ENCODE data around the gene FHL5. TPM values are rescaled to one million over a fixed set of nuclear protein-coding genes. Genes with fewer than 3 reads are reported as not detected.

Gene FHL5
- polyA plus RNA-seq, 1 donor from 2014 or later = not detected

- Histone ChIP-seq H2AFZ (ENCODE audit: low read depth, low read length) (no peak overlapping the region), H3F3A (ENCODE audit: insufficient read depth, low read length, poor library complexity, severe bottlenecking) (no peaks in the 10 kb centered on the region), H3K27ac (ENCODE audit: low read length) (no peak overlapping the region), H3K4me2 (ENCODE audit: low read length) (no peak overlapping the region), H3K4me3 (ENCODE audit: low read length) (no peak overlapping the region), H3K36me3 (ENCODE audit: insufficient read depth, low read length) (no peaks in the 10 kb centered on the region), H4K20me1 (ENCODE audit: insufficient read depth) (no peaks in the 10 kb centered on the region), H3K79me2 (replicated peaks; ENCODE audit: insufficient read depth, low read length) (no peaks in the 10 kb centered on the region), H3K9me3 (ENCODE audit: low read length) (no peaks in the 10 kb centered on the region), H3K27me3 (ENCODE audit: insufficient read depth, low read depth, low read length) (no peaks in the 10 kb centered on the region), H3K9ac (ENCODE audit: low read length) (no peak overlapping the region), H3K9me2 (ENCODE audit: insufficient read depth, low read length) (no peaks in the 10 kb centered on the region)
- TF ChIP-seq EZH2 (IDR thresholded peaks at IDR 0.05; ENCODE audit: borderline replicate concordance, insufficient read depth, low read length, poor library complexity, severe bottlenecking) (no peak), CTCF (IDR thresholded peaks at IDR 0.05; ENCODE audit: poor library complexity, severe bottlenecking) (no peak), MXI1 (conservative IDR thresholded peaks at IDR 0.05; ENCODE audit: poor library complexity, severe bottlenecking) (no peak), POLR2AphosphoS5 (IDR thresholded peaks at IDR 0.05) (no peak), EP300 (conservative IDR thresholded peaks at IDR 0.05; ENCODE audit: poor library complexity, severe bottlenecking) (no peak), TAF1 (IDR thresholded peaks at IDR 0.05; ENCODE audit: low read depth) (no peak), SMC3 (conservative IDR thresholded peaks at IDR 0.05; ENCODE audit: poor library complexity) (no peak), RAD21 (conservative IDR thresholded peaks at IDR 0.05) (no peak)
- TF ChIP-seq, protein P1, sequence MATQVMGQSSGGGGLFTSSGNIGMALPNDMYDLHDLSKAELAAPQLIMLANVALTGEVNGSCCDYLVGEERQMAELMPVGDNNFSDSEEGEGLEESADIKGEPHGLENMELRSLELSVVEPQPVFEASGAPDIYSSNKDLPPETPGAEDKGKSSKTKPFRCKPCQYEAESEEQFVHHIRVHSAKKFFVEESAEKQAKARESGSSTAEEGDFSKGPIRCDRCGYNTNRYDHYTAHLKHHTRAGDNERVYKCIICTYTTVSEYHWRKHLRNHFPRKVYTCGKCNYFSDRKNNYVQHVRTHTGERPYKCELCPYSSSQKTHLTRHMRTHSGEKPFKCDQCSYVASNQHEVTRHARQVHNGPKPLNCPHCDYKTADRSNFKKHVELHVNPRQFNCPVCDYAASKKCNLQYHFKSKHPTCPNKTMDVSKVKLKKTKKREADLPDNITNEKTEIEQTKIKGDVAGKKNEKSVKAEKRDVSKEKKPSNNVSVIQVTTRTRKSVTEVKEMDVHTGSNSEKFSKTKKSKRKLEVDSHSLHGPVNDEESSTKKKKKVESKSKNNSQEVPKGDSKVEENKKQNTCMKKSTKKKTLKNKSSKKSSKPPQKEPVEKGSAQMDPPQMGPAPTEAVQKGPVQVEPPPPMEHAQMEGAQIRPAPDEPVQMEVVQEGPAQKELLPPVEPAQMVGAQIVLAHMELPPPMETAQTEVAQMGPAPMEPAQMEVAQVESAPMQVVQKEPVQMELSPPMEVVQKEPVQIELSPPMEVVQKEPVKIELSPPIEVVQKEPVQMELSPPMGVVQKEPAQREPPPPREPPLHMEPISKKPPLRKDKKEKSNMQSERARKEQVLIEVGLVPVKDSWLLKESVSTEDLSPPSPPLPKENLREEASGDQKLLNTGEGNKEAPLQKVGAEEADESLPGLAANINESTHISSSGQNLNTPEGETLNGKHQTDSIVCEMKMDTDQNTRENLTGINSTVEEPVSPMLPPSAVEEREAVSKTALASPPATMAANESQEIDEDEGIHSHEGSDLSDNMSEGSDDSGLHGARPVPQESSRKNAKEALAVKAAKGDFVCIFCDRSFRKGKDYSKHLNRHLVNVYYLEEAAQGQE (IDR thresholded peaks at IDR 0.05; ENCODE audit: borderline replicate concordance) = no peak
These were observed 19.1 kb downstream of the FHL5 start for GRCh38 chr6:96582021-96582420.

DNA sequence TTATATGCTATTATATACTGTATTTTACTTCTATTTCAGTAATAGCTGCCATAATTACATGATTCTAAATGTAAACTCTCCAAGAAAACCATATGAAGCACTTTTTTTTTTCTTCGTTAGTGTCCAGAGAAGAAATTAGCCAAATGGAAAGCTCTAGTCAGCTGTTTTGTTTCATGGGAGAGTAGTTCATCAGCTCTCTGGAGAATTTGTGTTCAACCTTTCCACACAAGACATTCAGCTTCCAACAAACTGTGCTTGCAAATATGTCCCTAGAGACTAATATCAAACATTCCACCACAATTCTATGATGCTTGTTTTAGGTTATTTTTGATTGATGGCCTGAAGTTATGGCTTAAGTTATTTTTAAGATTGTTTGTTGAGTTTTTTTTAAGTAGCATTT is 19.5 kb downstream of the FHL5 start:
- no peaks in the 10 kb centered on the region for H3K36me3 ChIP-seq (ENCODE audit: insufficient read depth, low read length)
- no peaks in the 10 kb centered on the region for H3K9me2 ChIP-seq (ENCODE audit: insufficient read depth, low read length)
- TF ChIP-seq CTCF (IDR thresholded peaks at IDR 0.05; ENCODE audit: poor library complexity, severe bottlenecking) (no peak), SMC3 (conservative IDR thresholded peaks at IDR 0.05; ENCODE audit: poor library complexity) (no peak), TAF1 (IDR thresholded peaks at IDR 0.05; ENCODE audit: low read depth) (no peak), RAD21 (conservative IDR thresholded peaks at IDR 0.05) (no peak), POLR2AphosphoS5 (IDR thresholded peaks at IDR 0.05) (no peak), EZH2 (IDR thresholded peaks at IDR 0.05; ENCODE audit: borderline replicate concordance, insufficient read depth, low read length, poor library complexity, severe bottlenecking) (no peak), MXI1 (conservative IDR thresholded peaks at IDR 0.05; ENCODE audit: poor library complexity, severe bottlenecking) (no peak), EP300 (conservative IDR thresholded peaks at IDR 0.05; ENCODE audit: poor library complexity, severe bottlenecking) (no peak)
- TF ChIP-seq, protein P1 (IDR thresholded peaks at IDR 0.05; ENCODE audit: borderline replicate concordance) = no peak
- H3K4me2 ChIP-seq (ENCODE audit: low read length) = no peak overlapping the region
- no peak overlapping the region for H3K9ac ChIP-seq (ENCODE audit: low read length)
- H3K4me3 ChIP-seq (ENCODE audit: low read length) = no peak overlapping the region
- H4K20me1 ChIP-seq (ENCODE audit: insufficient read depth) = no peaks in the 10 kb centered on the region
- no peak overlapping the region for H3K27ac ChIP-seq (ENCODE audit: low read length)
- no peaks in the 10 kb centered on the region for H3K9me3 ChIP-seq (ENCODE audit: low read length)
- no peaks in the 10 kb centered on the region for H3F3A ChIP-seq (ENCODE audit: insufficient read depth, low read length, poor library complexity, severe bottlenecking)
- no peaks in the 10 kb centered on the region for H3K79me2 ChIP-seq (replicated peaks; ENCODE audit: insufficient read depth, low read length)
- H3K27me3 ChIP-seq (ENCODE audit: insufficient read depth, low read depth, low read length) = no peaks in the 10 kb centered on the region
- H2AFZ ChIP-seq (ENCODE audit: low read depth, low read length) = no peak overlapping the region

Data from neural cell (in vitro differentiated cells).